Body of pancreas (tissue), 4 donors: Measurements from ENCODE around the gene MTRFR. TPM values are rescaled to one million over a fixed set of nuclear protein-coding genes. Genes with fewer than 3 reads are reported as not detected.
"Not testable (repeated sequence)": the region's sequence is repeated elsewhere in the genome, so short reads cannot be mapped to it uniquely, and the experiment has no call there.

Experiments used
- ATAC-seq: fragments of 150-250 bp; one replicate; pipeline ENCODE4 v1.9.1; 2016
- DNase-seq, 4 donors: peaks; one replicate each; pipeline ENCODE4 v3.0.0-alpha.2; 2019
- H3K27ac ChIP-seq, 4 donors: fragments of 200-600 bp; sonication (generic); 1 replicate in 3 of 4; 2 replicates in 1 of 4; pipeline versions ENCODE4 v1.5.1 to v1.6.1; 2016 to 2019; ENCODE audit warnings: mild to moderate bottlenecking in 1 of 4, mixed read lengths in 1 of 4, moderate library complexity in 1 of 4
- H3K27me3 ChIP-seq, 2 donors: fragments of 200-600 bp; sonication (generic); one replicate each; pipeline ENCODE4 v1.6.0; 2016; ENCODE audit warnings: mild to moderate bottlenecking in 1 of 2
- H3K36me3 ChIP-seq, 2 donors: fragments of 200-600 bp; sonication (generic); replicated peaks in 1 of 2; 2 replicates each; pipeline ENCODE4 v1.5.1; 2016; ENCODE audit warnings: low read depth in 2 of 2; ENCODE audit not compliant: insufficient read depth in 1 of 2
- H3K4me1 ChIP-seq: fragments of 200-600 bp; sonication (generic); one replicate; pipeline ENCODE4 v1.6.0; 2016
- H3K4me3 ChIP-seq, 2 donors: fragments of 200-600 bp; sonication (generic); 1 replicate in 1 of 2; 2 replicates in 1 of 2; pipeline ENCODE4 v1.5.1; 2016 to 2019
- H3K9me3 ChIP-seq, 3 donors: fragments of 200-600 bp; sonication (generic); 1 replicate in 2 of 3; 2 replicates in 1 of 3; pipeline ENCODE4 v1.5.1; 2016
- CTCF ChIP-seq, 7 experiments: fragments of 450-650 bp in 4 of 7; fragments of 200-600 bp in 3 of 7; sonication (generic) in 3 of 7; IDR thresholded peaks; one replicate each; pipeline ENCODE4 v1.5.1; 2016 to 2019; ENCODE audit warnings: antibody characterized with exemption in 7 of 7
- POLR2A ChIP-seq, 3 donors: fragments of 450-650 bp; IDR thresholded peaks; one replicate each; pipeline ENCODE4 v1.6.1; 2016; ENCODE audit warnings: antibody characterized with exemption in 3 of 3, mild to moderate bottlenecking in 2 of 3
- WGBS, 2 donors: methylation state at CpG; one replicate each; pipeline ENCODE4 v1.1.5; 2017; 5-methylcytosine and 5-hydroxymethylcytosine counted together
- intact Hi-C: fragments of 100-400 bp; cut with DNase I; formaldehyde crosslinking; loops from one replicate; pipeline ENCODE4 v1.15.1; 2023
- total RNA-seq, 2 donors: library from RNA; depleted of rRNA; stranded (reverse); fragments of >200 nt; gene quantifications; one replicate each; pipeline ENCODE4 v1.1.0, GENCODE V29; 2016

The MTRFR gene
- total RNA-seq, result 1 to 10 TPM; 4.9 to 8.2 TPM

GRCh38 chr12:123232807-123233504 is at the start of gene MTRFR, which contains the start of gene MPHOSPH9:
TSS of gene MTRFR (plus strand) at chr12:123233436. CDS start at chr12:123253675, 20,239 bp downstream.
TSS of gene MPHOSPH9 (minus strand) at chr12:123233141. CDS start at chr12:123230364, 2,777 bp downstream.
- peak within 1 kb of the TSS; percentile 85 to 91 (median 86) for H3K27ac ChIP-seq
- peak; percentile 88 to 97 (median 97) for TF ChIP-seq POLR2A (IDR thresholded peaks at IDR 0.05)
- peak in 2 of 7 experiments; percentile 15 to 18 for TF ChIP-seq CTCF (IDR thresholded peaks at IDR 0.05)
- peaks cover 22% of the 10 kb centered on the region for H3K4me1 ChIP-seq
- no peaks in the 10 kb centered on the region for H3K36me3 ChIP-seq
- 0 to 1% methylated on average over 51 to 66 of the region's 66 CpGs for WGBS, 2 donors
- H3K27me3 ChIP-seq, result no peaks in the 10 kb centered on the region
- intact Hi-C loops, result no loop called here
- peak; percentile 98 for ATAC-seq
- no peaks in the 10 kb centered on the region for H3K9me3 ChIP-seq
- DNase-seq, result peak; percentile 99 to 100 (median 100)
- H3K4me3 ChIP-seq, result peak within 1 kb of the TSS; percentile 44 to 60

- H3K36me3 ChIP-seq, result no peaks in the 10 kb centered on the region
- no peaks in the 10 kb centered on the region for H3K27me3 ChIP-seq
- TF ChIP-seq POLR2A (IDR thresholded peaks at IDR 0.05) (no peak), CTCF (IDR thresholded peaks at IDR 0.05) (no peak)
- no peak for ATAC-seq
- no peak overlapping the region for H3K4me3 ChIP-seq
- H3K4me1 ChIP-seq, result no peaks in the 10 kb centered on the region
- 91 to 97% methylated on average over 6 of the region's 6 CpGs for WGBS, 2 donors
- DNase-seq, result no peak
- H3K9me3 ChIP-seq, result no peaks in the 10 kb centered on the region
- intact Hi-C loops, result no loop called here
- no peak overlapping the region for H3K27ac ChIP-seq
These were observed 45.6 kb upstream of the MTRFR start for GRCh38 chr12:123187637-123188036.

GRCh38 chr12:123199936-123200335 is 33.3 kb upstream of the MTRFR start:
- no peaks in the 10 kb centered on the region for H3K9me3 ChIP-seq
- H3K27ac ChIP-seq, result no peak overlapping the region
- no peaks in the 10 kb centered on the region for H3K27me3 ChIP-seq
- H3K4me1 ChIP-seq, result no peaks in the 10 kb centered on the region
- H3K36me3 ChIP-seq, result peaks cover 0 to 5% of the 10 kb centered on the region in 2 donors
- TF ChIP-seq CTCF (IDR thresholded peaks at IDR 0.05), result no peak
- no peak for TF ChIP-seq POLR2A (IDR thresholded peaks at IDR 0.05)
- intact Hi-C loops, result no loop called here
- DNase-seq (no peak), ATAC-seq (no peak)
- H3K4me3 ChIP-seq, result no peak overlapping the region
- WGBS, 2 donors, result 93% methylated on average over 3 of the region's 3 CpGs

- no peak overlapping the region for H3K27ac ChIP-seq
- intact Hi-C loops, result no loop called here
- no peak overlapping the region for H3K4me3 ChIP-seq
- H3K36me3 ChIP-seq, result peaks cover 0 to 5% of the 10 kb centered on the region in 2 donors
- TF ChIP-seq POLR2A (IDR thresholded peaks at IDR 0.05) (no peak), CTCF (IDR thresholded peaks at IDR 0.05) (no peak)
- no peaks in the 10 kb centered on the region for H3K27me3 ChIP-seq
- WGBS, 2 donors, result 95 to 98% methylated on average over 7 of the region's 7 CpGs
- no peaks in the 10 kb centered on the region for H3K9me3 ChIP-seq
- H3K4me1 ChIP-seq, result no peaks in the 10 kb centered on the region
- DNase-seq, result no peak
- no peak for ATAC-seq
These were observed 32.8 kb upstream of the MTRFR start for GRCh38 chr12:123200414-123200813.

- DNase-seq, H3K36me3 ChIP-seq, ATAC-seq, H3K27ac ChIP-seq, H3K27me3 ChIP-seq, H3K4me3 ChIP-seq, intact Hi-C loops, H3K4me1 ChIP-seq, H3K9me3 ChIP-seq: not testable (repeated sequence)
- 70 to 95% methylated on average over 3 of the region's 3 CpGs for WGBS, 2 donors
These were observed 26.4 kb upstream of the MTRFR start for GRCh38 chr12:123206794-123207193.

GRCh38 chr12:123207815-123208214 is 25.4 kb upstream of the MTRFR start:
- WGBS, 2 donors, result 94 to 98% methylated on average over 7 of the region's 7 CpGs
- H3K4me3 ChIP-seq, H3K27ac ChIP-seq, DNase-seq, H3K36me3 ChIP-seq, H3K27me3 ChIP-seq, H3K9me3 ChIP-seq, ATAC-seq, intact Hi-C loops, H3K4me1 ChIP-seq: not testable (repeated sequence)
